Measurements from ENCODE around the gene SRSF6.
A peak's percentile ranks its signal among the peaks of the same experiment; 100 is the strongest.
"Not testable (repeated sequence)": the region's sequence is repeated elsewhere in the genome, so short reads cannot be mapped to it uniquely, and the experiment has no call there.

The SRSF6 gene

GRCh38 chr20:43452404-43453126, 5.1 kb upstream of the SRSF6 start:
- TF ChIP-seq CTCF (IDR thresholded peaks at IDR 0.05; ENCODE audit: extremely low read depth, missing control alignments) = no peak
- no peak for DNase-seq (ENCODE audit: low spot score)

GRCh38 chr20:43456252-43456651, 1.4 kb upstream of the SRSF6 start:
- not testable (repeated sequence) for DNase-seq (ENCODE audit: low spot score)

- TF ChIP-seq CTCF (IDR thresholded peaks at IDR 0.05; ENCODE audit: extremely low read depth, missing control alignments) = no peak
Measured at GRCh38 chr20:43456809-43457639, 672 bp upstream of the SRSF6 start.

GRCh38 chr20:43458422-43458924, 777 bp downstream of the SRSF6 start:
- no peak for DNase-seq (ENCODE audit: low spot score)
- no peak for TF ChIP-seq CTCF (IDR thresholded peaks at IDR 0.05; ENCODE audit: extremely low read depth, missing control alignments)

More at GRCh38 chr20:43456809-43457639, 672 bp upstream of the SRSF6 start:
- peak; percentile 91 for DNase-seq (ENCODE audit: low spot score)

- DNase-seq (ENCODE audit: low spot score) = no peak
- TF ChIP-seq CTCF (IDR thresholded peaks at IDR 0.05; ENCODE audit: extremely low read depth, missing control alignments) = no peak
Measured at GRCh38 chr20:43459022-43459942, 1.6 kb downstream of the SRSF6 start.

GRCh38 chr20:43460172-43460829, 2.6 kb downstream of the SRSF6 start:
- DNase-seq (ENCODE audit: low spot score) = no peak
- TF ChIP-seq CTCF (IDR thresholded peaks at IDR 0.05; ENCODE audit: extremely low read depth, missing control alignments) = no peak

GRCh38 chr20:43460830-43461200, 3.1 kb downstream of the SRSF6 start:
- no peak for DNase-seq (ENCODE audit: low spot score)
- no peak for TF ChIP-seq CTCF (IDR thresholded peaks at IDR 0.05; ENCODE audit: extremely low read depth, missing control alignments)

Data from GM20000 (cell line).